GM12878 (cell line): ENCODE results near the gene UBE3D. TPM values are rescaled to one million over a fixed set of nuclear protein-coding genes. Genes with fewer than 3 reads are reported as not detected.

Experiments used
- ATAC-seq: fragments of 200-7000 bp; cut with Tn5 transposase; 3 replicates; pipeline ENCODE4 v1.9.1; 2020; ENCODE audit warnings: mild to moderate bottlenecking, moderate library complexity
- BruUV-seq: library from RNA; stranded (reverse); fragments of 400-500 nt; replicated peaks from 2 replicates; lab custom pipeline; 2021; lab: Mats Ljungman, UMichigan
- CTCF ChIA-PET: fragments of 300-600 bp; sonication (Branson Sonifier 250); formaldehyde crosslinking; extraction: SDS; loops from one replicate; lab custom pipeline; 2021; ENCODE audit warnings: inconsistent platforms; lab: Yijun Ruan, JAX
- POLR2A ChIA-PET: fragments of 350-600 bp; formaldehyde crosslinking; extraction: SDS; loops from one replicate; lab custom pipeline; 2021; ENCODE audit warnings: inconsistent platforms; lab: Charles Lee
- RAD21 ChIA-PET: fragments of 300-600 bp; sonication (Branson Sonifier 250); formaldehyde crosslinking; loops from one replicate; lab custom pipeline; 2023; ENCODE audit warnings: antibody characterized with exemption; ENCODE audit not compliant: unreplicated experiment; lab: Charles Lee
- SMC1A ChIA-PET: fragments of 300-600 bp; sonication (Branson Sonifier 250); formaldehyde crosslinking; loops from one replicate; lab custom pipeline; 2023; ENCODE audit not compliant: unreplicated experiment, uncharacterized antibody; lab: Charles Lee
- DNase-seq: peaks from one replicate; pipeline ENCODE4 v3.0.0-alpha.2; 2011; ENCODE audit warnings: low read depth, low spot score
- FAIRE-seq: peaks from 3 replicates; lab custom pipeline; 2011; peaks lifted over from hg19 to GRCh38; lab: Jason Lieb, UNC
- H2AFZ ChIP-seq: 2 replicates; pipeline ENCODE4 v1.6.0; 2011; ENCODE audit warnings: low read depth, low read length, control low read depth; ENCODE audit not compliant: control insufficient read depth
- H3K27ac ChIP-seq: 2 replicates; pipeline ENCODE4 v1.5.1; 2011; ENCODE audit warnings: control low read depth; ENCODE audit not compliant: control insufficient read depth, insufficient read depth
- H3K27me3 ChIP-seq, 2 experiments: replicated peaks in 1 of 2; 2 replicates each; pipeline versions ENCODE4 v1.6.0 to v1.6.1; 2011; ENCODE audit warnings: low read length in 1 of 2; ENCODE audit not compliant: control insufficient read depth in 2 of 2, insufficient read depth in 2 of 2
- H3K36me3 ChIP-seq, 2 experiments: 2 replicates each; pipeline ENCODE4 v1.5.1; 2011; ENCODE audit warnings: low read length in 1 of 2; ENCODE audit not compliant: control insufficient read depth in 2 of 2, insufficient read depth in 2 of 2
- H3K4me1 ChIP-seq: 2 replicates; pipeline ENCODE4 v1.6.1; 2011; ENCODE audit warnings: mild to moderate bottlenecking, low read length, moderate library complexity, mixed read lengths; ENCODE audit not compliant: control insufficient read depth, insufficient read depth
- H3K4me2 ChIP-seq: 2 replicates; pipeline ENCODE4 v1.6.0; 2011; ENCODE audit warnings: control low read depth; ENCODE audit not compliant: control insufficient read depth, insufficient read depth
- H3K4me3 ChIP-seq: fragments of 200-600 bp; sonication (generic); 2 replicates; pipeline ENCODE4 v1.5.1; 2016
- H3K79me2 ChIP-seq: 2 replicates; pipeline ENCODE4 v1.6.0; 2011; ENCODE audit warnings: low read length; ENCODE audit not compliant: control insufficient read depth, insufficient read depth
- H3K9ac ChIP-seq: 2 replicates; pipeline ENCODE4 v1.8.0; 2011; ENCODE audit warnings: low read length, control low read depth, mixed read lengths; ENCODE audit not compliant: control insufficient read depth, insufficient read depth
- H3K9me3 ChIP-seq: replicated peaks from 3 replicates; pipeline ENCODE4 v1.5.1; 2011; ENCODE audit warnings: mild to moderate bottlenecking, low read length; ENCODE audit not compliant: control insufficient read depth, insufficient read depth
- H4K20me1 ChIP-seq: 2 replicates; pipeline ENCODE4 v1.6.0; 2011; ENCODE audit not compliant: control insufficient read depth, insufficient read depth
- ATF3 ChIP-seq: IDR thresholded peaks from 2 replicates; pipeline ENCODE4 v1.6.1; 2011; ENCODE audit warnings: low read depth, mild to moderate bottlenecking, low read length, moderate library complexity, borderline replicate concordance; ENCODE audit errors: extremely low read depth
- BRCA1 ChIP-seq: IDR thresholded peaks from 2 replicates; pipeline ENCODE4 v1.6.1; 2011; ENCODE audit warnings: low read depth, low read length, improper control_type of control experiment
- SREBF2 ChIP-seq: IDR thresholded peaks from 2 replicates; pipeline ENCODE4 v1.6.1; 2012; ENCODE audit warnings: mild to moderate bottlenecking, low read length
- WGBS: methylation state at CpG from one replicate; pipeline ENCODE4 v1.1.6; 2016; ENCODE audit warnings: low lambda C conversion rate; ENCODE audit not compliant: insufficient replicate concordance, insufficient coverage; ENCODE audit errors: missing lambda C conversion rate; 5-methylcytosine and 5-hydroxymethylcytosine counted together
- in situ Hi-C: fragments of 300-500 bp; cut with MboI; formaldehyde crosslinking; loops from 9 replicates; pipeline ENCODE4 v1.14.3; 2018; ENCODE audit warnings: mixed read lengths
- intact Hi-C: fragments of 100-400 bp; cut with micrococcal nuclease; formaldehyde crosslinking; loops from one replicate; pipeline ENCODE4 v1.14.2; 2022; ENCODE audit not compliant: unreplicated experiment
- polyA plus RNA-seq, 11 experiments: library from polyadenylated mRNA; depleted of rRNA in 4 of 11; unstranded in 6 of 11; stranded (reverse) in 5 of 11; fragments of >200 nt; fragmentation: Nextera tagmentation in 4 of 11; fragmentation: Illumina TruSeq in 1 of 11; extraction: Ambion mirVana in 4 of 11; extraction: Trizol in 1 of 11; gene quantifications; 1 replicate in 1 of 11; 2 replicates in 10 of 11; pipeline versions ENCODE4 v1.2.1 to v1.2.3, GENCODE V29; 2011 to 2016; ENCODE audit warnings: inconsistent platforms in 2 of 11, missing spikeins in 2 of 11, low read depth in 1 of 11
- total RNA-seq, 4 experiments: library from RNA; depleted of rRNA in 3 of 4; stranded (reverse); fragments of >200 nt in 3 of 4; fragmentation: Illumina TruSeq in 1 of 4; extraction: Trizol in 1 of 4; gene quantifications; 2 replicates each; pipeline versions ENCODE4 v1.2.1 to v1.2.3, GENCODE V29; 2013 to 2021

Gene UBE3D
- total and polyA plus RNA-seq, 10 of the 15 experiments (the other 5 are each of a cell fraction or from before 2014, with no cell fraction given): 4.3 to 9.0 (median 7.5) TPM

DNA sequence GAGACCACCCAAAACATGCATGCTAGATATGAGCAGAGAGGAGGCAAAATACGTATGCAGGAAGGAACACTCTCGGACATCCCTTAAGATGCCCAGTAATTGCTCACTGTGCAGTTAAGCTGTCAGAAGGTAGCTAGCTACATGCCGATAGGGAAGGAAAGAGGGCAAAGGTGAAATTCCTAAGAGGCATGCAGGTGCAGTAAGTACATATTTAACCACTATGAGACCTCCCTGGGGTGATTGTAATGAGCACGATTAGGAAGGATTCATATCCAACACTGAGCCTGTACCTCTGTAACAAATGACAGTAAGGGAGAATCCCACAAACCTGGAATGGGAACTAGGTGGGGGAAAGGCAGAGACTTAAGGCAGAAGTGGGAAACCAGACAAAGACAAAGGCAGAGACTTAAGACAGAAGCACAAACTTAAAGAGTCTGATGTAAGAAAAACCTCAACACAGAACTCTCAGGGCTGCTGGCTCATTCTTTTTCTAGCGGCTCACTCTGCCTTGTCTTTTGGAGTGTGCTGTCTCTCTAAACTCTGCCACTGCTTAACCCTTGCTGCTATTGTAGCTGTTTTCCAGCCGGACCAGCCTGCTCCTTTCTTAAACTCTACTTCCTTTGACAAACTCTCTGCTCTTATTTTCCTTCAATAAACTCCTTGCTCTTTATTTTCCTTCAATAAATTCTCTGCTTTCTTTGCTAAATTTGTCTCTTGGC lies 148.1 kb downstream of the UBE3D start:
- ATAC-seq (no peak), DNase-seq (no peak), FAIRE-seq (no peak)
- ChIA-PET SMC1A (interaction anchor here (0.8 to 1.1 kb wide), 2 partner anchors 8 to 157 kb away, joined by 3 to 5 read pairs; no protein-coding TSS in a partner anchor), RAD21 (no interaction called here), POLR2A (no interaction called here), CTCF (no interaction called here)
- H3K4me2 ChIP-seq: no peak overlapping the region
- 95% methylated on average over 6 of the region's 6 CpGs for WGBS
- intact Hi-C loops: no loop called here
- H3K79me2 ChIP-seq: no peaks in the 10 kb centered on the region
- no peak overlapping the region for H2AFZ ChIP-seq
- no peaks in the 10 kb centered on the region for H3K4me1 ChIP-seq
- no peak for TF ChIP-seq BRCA1
- no peak for TF ChIP-seq SREBF2
- in situ Hi-C loops: no loop called here
- H3K9me3 ChIP-seq: no peaks in the 10 kb centered on the region; the same call in 2 of the 3 replicates
- BruUV-seq: no TSS peak
- no peaks in the 10 kb centered on the region for H4K20me1 ChIP-seq
- no peaks in the 10 kb centered on the region for H3K36me3 ChIP-seq
- no peak overlapping the region for H3K9ac ChIP-seq
- H3K27ac ChIP-seq: no peak overlapping the region
- H3K27me3 ChIP-seq: no peaks in the 10 kb centered on the region
- no peak overlapping the region for H3K4me3 ChIP-seq

GRCh38 chr6:82915666-82916065 lies 150.0 kb downstream of the UBE3D start:
- no peak overlapping the region for H3K27ac ChIP-seq
- no peaks in the 10 kb centered on the region for H4K20me1 ChIP-seq
- no peak overlapping the region for H3K9ac ChIP-seq
- intact Hi-C loops (no loop called here), in situ Hi-C loops (no loop called here)
- RAD21 ChIA-PET: no interaction called here
- H3K4me3 ChIP-seq: no peak overlapping the region
- no peaks in the 10 kb centered on the region for H3K4me1 ChIP-seq
- no peaks in the 10 kb centered on the region; the same call in 2 of the 3 replicates for H3K9me3 ChIP-seq
- BruUV-seq: no TSS peak
- no peak overlapping the region for H3K4me2 ChIP-seq
- no peaks in the 10 kb centered on the region for H3K36me3 ChIP-seq
- DNase-seq (no peak), FAIRE-seq (no peak), ATAC-seq (no peak)
- H2AFZ ChIP-seq: no peak overlapping the region
- CTCF ChIA-PET: interaction anchor here (0.5 to 1.0 kb wide), 2 partner anchors 12 to 32 kb away, joined by 3 to 4 read pairs; no protein-coding TSS in a partner anchor
- H3K27me3 ChIP-seq: no peaks in the 10 kb centered on the region
- H3K79me2 ChIP-seq: no peaks in the 10 kb centered on the region
- POLR2A ChIA-PET: no interaction called here
- TF ChIP-seq ATF3: no peak
- SMC1A ChIA-PET: no interaction called here
